Measurements from ENCODE around the gene ASZ1.
A peak's percentile ranks its signal among the peaks of the same experiment; 100 is the strongest.

ASZ1 gene

DNA sequence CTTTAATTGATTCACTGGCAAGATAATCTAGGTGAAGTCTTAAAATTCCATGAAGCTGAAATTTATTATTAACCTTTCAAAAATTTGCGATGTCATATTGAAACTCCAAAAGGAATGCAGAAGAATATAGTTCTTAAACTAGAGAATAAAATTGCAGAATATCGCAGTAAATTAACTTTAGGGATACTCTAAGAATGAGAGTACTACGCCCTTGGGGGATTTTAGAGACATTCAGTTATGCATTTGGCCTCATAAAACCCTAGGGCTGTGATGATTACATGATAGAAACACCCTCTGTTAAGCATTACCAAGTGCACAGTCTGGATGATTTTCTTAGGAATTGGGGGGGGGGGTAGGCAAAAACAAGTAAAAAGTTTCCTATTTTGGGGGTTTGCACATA lies 108.1 kb downstream of the ASZ1 start:
- Histone ChIP-seq H2AFZ (ENCODE audit: low read depth, low read length, severe bottlenecking) (no peak overlapping the region), H3K36me3 (ENCODE audit: low read length) (no peaks in the 10 kb centered on the region), H3K9ac (ENCODE audit: low read length) (no peak overlapping the region), H3K27ac (ENCODE audit: low read depth, low read length) (no peak overlapping the region), H3K27me3 (ENCODE audit: low read length) (no peaks in the 10 kb centered on the region), H4K20me1 (ENCODE audit: low read depth, low read length) (no peaks in the 10 kb centered on the region), H3K79me2 (ENCODE audit: insufficient read depth, low read length) (no peaks in the 10 kb centered on the region), H3K9me2 (replicated peaks; ENCODE audit: insufficient read depth, low read length) (no peaks in the 10 kb centered on the region), H3K4me2 (ENCODE audit: low read depth, low read length, poor library complexity, severe bottlenecking) (no peak overlapping the region), H3K4me3 (ENCODE audit: insufficient read depth, low read length, poor library complexity, severe bottlenecking) (no peak overlapping the region), H3K9me3 (ENCODE audit: insufficient read depth, low read length) (no peaks in the 10 kb centered on the region), H3F3A (ENCODE audit: insufficient read depth) (no peaks in the 10 kb centered on the region)
- TF ChIP-seq EZH2phosphoT487 (conservative IDR thresholded peaks at IDR 0.05; ENCODE audit: low read length), result no peak
- TF ChIP-seq CTCF (IDR thresholded peaks at IDR 0.05; ENCODE audit: insufficient read depth, low read length, poor library complexity, severe bottlenecking), result no peak

DNA sequence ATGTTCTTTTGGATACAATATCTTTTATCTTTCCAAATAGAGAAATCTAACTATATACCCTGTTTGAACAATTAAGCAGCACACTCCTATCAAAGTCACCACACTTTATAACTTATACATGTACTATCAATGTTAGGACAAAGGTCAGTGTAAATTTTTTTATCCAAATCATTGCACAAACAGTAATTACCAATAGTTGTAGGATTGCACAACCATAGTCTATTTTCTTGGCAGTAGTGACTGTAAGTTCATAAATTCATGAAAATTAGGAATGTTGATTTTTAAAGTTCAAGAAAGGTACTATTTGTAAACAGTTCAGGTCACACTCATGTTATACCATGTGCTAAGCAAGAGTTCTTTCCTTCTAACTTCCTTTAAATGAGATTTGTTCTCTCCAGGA lies 113.7 kb downstream of the ASZ1 start:
- H2AFZ ChIP-seq (ENCODE audit: low read depth, low read length, severe bottlenecking), result peak overlapping the region; percentile 6
- H3K27me3 ChIP-seq (ENCODE audit: low read length), result no peaks in the 10 kb centered on the region
- H3K9me2 ChIP-seq (replicated peaks; ENCODE audit: insufficient read depth, low read length), result no peaks in the 10 kb centered on the region

More for the DNA sequence above, 113.7 kb downstream of the ASZ1 start:
- no peak overlapping the region for H3K4me3 ChIP-seq (ENCODE audit: insufficient read depth, low read length, poor library complexity, severe bottlenecking)
- H3F3A ChIP-seq (ENCODE audit: insufficient read depth), result no peaks in the 10 kb centered on the region
- no peak overlapping the region for H3K9ac ChIP-seq (ENCODE audit: low read length)
- no peaks in the 10 kb centered on the region for H3K36me3 ChIP-seq (ENCODE audit: low read length)
- no peak for TF ChIP-seq CTCF (IDR thresholded peaks at IDR 0.05; ENCODE audit: insufficient read depth, low read length, poor library complexity, severe bottlenecking)
- no peak for TF ChIP-seq EZH2phosphoT487 (conservative IDR thresholded peaks at IDR 0.05; ENCODE audit: low read length)
- no peaks in the 10 kb centered on the region for H3K79me2 ChIP-seq (ENCODE audit: insufficient read depth, low read length)
- no peak overlapping the region for H3K27ac ChIP-seq (ENCODE audit: low read depth, low read length)
- H4K20me1 ChIP-seq (ENCODE audit: low read depth, low read length), result no peaks in the 10 kb centered on the region
- no peak overlapping the region for H3K4me2 ChIP-seq (ENCODE audit: low read depth, low read length, poor library complexity, severe bottlenecking)
- no peaks in the 10 kb centered on the region for H3K9me3 ChIP-seq (ENCODE audit: insufficient read depth, low read length)
